ENCODE results near the gene STK16.

GRCh38 chr2:219269362-219270054 is 24.2 kb downstream of the STK16 start:
- TF ChIP-seq CTCF (IDR thresholded peaks at IDR 0.05) (no peak), POLR2A (IDR thresholded peaks at IDR 0.05) (no peak), EP300 (IDR thresholded peaks at IDR 0.05) (no peak), POLR2AphosphoS5 (IDR thresholded peaks at IDR 0.05) (no peak)

All from suprapubic skin (tissue), 4 donors.